Neuron (in vitro differentiated cells): ENCODE data around the gene LGR6.
"Not testable (repeated sequence)": the region's sequence is repeated elsewhere in the genome, so short reads cannot be mapped to it uniquely, and the experiment has no call there.

Experiments used
- H2AFZ ChIP-seq: one replicate; pipeline ENCODE4 v1.6.1; 2013; ENCODE audit warnings: low read depth, mild to moderate bottlenecking, inconsistent platforms, low read length, moderate library complexity
- H3K27me3 ChIP-seq: one replicate; pipeline ENCODE4 v1.6.1; 2013; ENCODE audit warnings: low read length; ENCODE audit not compliant: insufficient read depth
- H3K36me3 ChIP-seq: one replicate; pipeline ENCODE4 v1.6.1; 2013; ENCODE audit warnings: low read length; ENCODE audit not compliant: insufficient read depth
- H3K4me1 ChIP-seq: one replicate; pipeline ENCODE4 v1.6.1; 2013; ENCODE audit warnings: low read length; ENCODE audit not compliant: insufficient read depth
- H3K4me3 ChIP-seq: 2 replicates; pipeline ENCODE4 v1.5.1; 2013; ENCODE audit warnings: mild to moderate bottlenecking, low read length, moderate library complexity
- H3K9me3 ChIP-seq: one replicate; pipeline ENCODE4 v1.6.1; 2013; ENCODE audit warnings: low read length

The LGR6 gene

DNA sequence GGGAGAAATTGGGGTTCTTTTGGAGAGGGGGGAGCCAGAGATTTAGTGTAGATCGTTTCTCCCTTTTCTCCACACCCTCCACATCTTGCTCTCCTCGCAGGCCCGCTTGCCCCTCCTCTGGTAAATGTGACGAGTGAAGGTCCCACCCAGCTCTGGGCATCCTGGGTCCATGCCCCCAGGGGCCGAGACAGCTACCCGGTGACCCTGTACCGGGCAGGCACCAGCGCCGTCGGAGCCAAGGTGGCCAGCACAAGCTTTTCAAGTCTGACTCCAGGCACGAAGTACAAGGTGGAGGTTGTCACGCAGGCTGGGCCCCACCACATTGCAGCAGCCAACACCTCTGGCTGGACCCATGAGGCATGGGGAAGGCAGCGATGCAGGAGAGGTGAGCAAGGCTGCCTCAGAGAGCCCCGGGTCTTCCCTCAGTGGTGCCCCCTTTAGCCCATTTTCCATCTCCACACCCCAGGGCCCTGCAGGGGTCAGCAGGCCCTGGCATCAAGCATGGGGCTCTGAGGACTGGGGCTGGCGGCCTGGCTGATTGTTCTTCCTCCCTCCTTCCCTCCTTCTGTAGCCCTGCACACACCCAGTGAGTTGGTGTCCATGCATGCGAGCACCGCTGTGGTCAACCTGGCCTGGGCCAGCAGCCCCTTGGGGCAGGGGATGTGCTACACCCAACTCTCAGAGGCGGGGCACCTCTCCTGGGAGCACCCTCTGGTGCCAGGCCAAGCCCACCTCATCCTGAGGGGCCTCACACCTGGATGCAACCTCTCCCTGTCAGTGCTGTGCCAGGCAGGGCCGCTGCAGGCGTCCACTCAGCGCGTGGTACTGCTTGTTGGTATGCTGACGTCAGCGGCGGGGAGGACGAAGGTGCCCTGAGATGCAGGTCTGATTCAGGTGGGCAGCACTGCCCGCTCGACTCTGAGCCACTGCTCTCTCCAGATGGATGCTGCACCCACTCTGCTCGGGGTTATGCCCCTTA lies 16.4 kb upstream of the LGR6 start:
- no peak overlapping the region for H2AFZ ChIP-seq
- no peaks in the 10 kb centered on the region for H3K9me3 ChIP-seq
- H3K27me3 ChIP-seq: peaks cover 38% of the 10 kb centered on the region
- H3K4me1 ChIP-seq: no peaks in the 10 kb centered on the region
- H3K36me3 ChIP-seq: no peaks in the 10 kb centered on the region
- no peak overlapping the region for H3K4me3 ChIP-seq

GRCh38 chr1:202179828-202180750 lies 13.5 kb upstream of the LGR6 start:
- Histone ChIP-seq H3K36me3 (no peaks in the 10 kb centered on the region), H3K4me3 (no peak overlapping the region), H2AFZ (no peak overlapping the region), H3K27me3 (peaks cover 44% of the 10 kb centered on the region), H3K9me3 (no peaks in the 10 kb centered on the region), H3K4me1 (no peaks in the 10 kb centered on the region)

DNA sequence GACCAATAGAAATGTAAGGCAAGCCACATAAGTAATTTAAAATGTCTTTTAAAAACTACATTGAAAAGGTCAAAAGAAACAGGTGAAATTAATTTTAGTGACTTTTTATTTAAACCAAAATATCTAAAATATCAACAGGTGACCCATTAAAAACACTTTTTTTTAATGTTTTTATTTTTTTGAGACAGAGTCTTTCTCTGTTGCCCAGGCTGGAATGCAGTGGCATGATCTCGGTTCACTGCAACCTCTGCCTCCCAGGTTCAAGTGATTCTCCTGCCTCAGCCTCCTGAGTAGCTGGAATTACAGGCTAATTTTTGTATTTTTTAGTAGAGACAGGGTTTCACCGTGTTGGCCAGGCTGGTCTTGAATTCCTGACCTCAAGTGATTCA lies 12.9 kb upstream of the LGR6 start:
- H3K4me3 ChIP-seq, H3K36me3 ChIP-seq, H2AFZ ChIP-seq, H3K9me3 ChIP-seq, H3K4me1 ChIP-seq: not testable (repeated sequence)
- H3K27me3 ChIP-seq: peaks cover 44% of the 10 kb centered on the region

DNA sequence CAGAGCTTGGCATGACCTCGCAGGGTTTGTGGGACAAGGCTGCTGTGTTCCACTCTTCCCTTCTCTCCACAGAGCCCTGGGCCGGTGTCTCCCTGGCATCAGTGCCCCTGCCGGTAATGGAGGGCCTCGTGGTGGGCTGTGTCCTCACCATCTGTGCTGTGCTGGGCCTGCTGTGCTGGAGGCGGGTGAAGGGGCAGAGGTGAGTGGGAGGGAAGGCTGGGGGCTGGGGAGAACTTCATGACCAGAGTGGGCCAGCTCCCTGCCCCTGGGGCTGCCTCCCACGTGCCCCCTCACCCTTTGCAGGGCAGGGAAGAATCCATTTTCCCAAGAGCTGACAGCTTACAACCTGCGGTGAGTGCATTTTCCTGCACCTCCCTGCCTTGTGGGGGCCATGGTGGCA lies 12.0 kb upstream of the LGR6 start:
- Histone ChIP-seq H3K9me3 (no peaks in the 10 kb centered on the region), H3K27me3 (peaks cover 44% of the 10 kb centered on the region), H3K36me3 (no peaks in the 10 kb centered on the region), H3K4me1 (no peaks in the 10 kb centered on the region), H2AFZ (no peak overlapping the region), H3K4me3 (no peak overlapping the region)

- Histone ChIP-seq H3K4me3 (no peak overlapping the region), H2AFZ (no peak overlapping the region), H3K9me3 (no peaks in the 10 kb centered on the region), H3K4me1 (no peaks in the 10 kb centered on the region), H3K27me3 (peaks cover 43% of the 10 kb centered on the region), H3K36me3 (no peaks in the 10 kb centered on the region)
Measured at GRCh38 chr1:202182040-202182877, 11.3 kb upstream of the LGR6 start.

DNA sequence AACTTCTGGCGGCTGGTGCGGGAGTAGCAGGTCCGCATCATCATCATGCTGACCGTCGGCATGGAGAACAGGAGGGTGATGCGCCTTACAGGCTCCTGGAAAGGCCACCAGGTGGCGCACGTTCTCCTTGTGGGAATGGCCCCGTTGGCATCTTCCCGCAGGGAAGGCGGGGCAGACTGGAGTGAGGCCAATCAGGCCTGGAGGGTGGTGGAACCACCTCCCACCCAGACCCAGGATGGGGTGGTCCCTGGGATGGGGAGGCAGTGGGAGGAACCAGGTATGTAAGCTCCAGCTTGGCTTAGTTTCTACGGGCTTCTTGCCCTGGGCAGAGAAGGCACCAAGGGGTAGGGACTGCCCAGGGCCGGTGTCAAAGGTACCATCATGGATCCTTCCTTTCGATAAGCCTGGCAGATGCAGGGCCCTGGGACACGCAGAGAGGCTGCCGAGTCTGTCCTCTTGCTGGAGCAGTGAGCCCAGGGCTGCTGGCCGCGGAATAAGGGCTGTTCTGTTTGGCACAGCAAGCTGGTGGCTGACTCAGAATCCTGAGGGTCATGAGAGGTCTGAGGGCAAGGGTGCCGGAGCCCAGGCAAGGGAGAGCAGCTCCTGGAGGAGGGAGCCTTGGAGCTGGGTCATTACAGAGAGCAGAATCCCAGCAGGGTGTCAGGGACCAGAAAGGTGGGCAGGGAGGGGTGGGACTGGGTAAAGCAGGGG lies 8.7 kb upstream of the LGR6 start:
- Histone ChIP-seq H3K36me3 (no peaks in the 10 kb centered on the region), H3K9me3 (no peaks in the 10 kb centered on the region), H3K4me3 (no peak overlapping the region), H3K4me1 (no peaks in the 10 kb centered on the region), H3K27me3 (peaks cover 31% of the 10 kb centered on the region), H2AFZ (no peak overlapping the region)

GRCh38 chr1:202186327-202186726 lies 7.3 kb upstream of the LGR6 start:
- H3K4me3 ChIP-seq: no peak overlapping the region
- H3K27me3 ChIP-seq: peaks cover 25% of the 10 kb centered on the region
- no peak overlapping the region for H2AFZ ChIP-seq
- H3K4me1 ChIP-seq: no peaks in the 10 kb centered on the region
- H3K9me3 ChIP-seq: no peaks in the 10 kb centered on the region
- H3K36me3 ChIP-seq: no peaks in the 10 kb centered on the region

GRCh38 chr1:202187041-202187671 lies 6.4 kb upstream of the LGR6 start:
- Histone ChIP-seq H3K9me3 (no peaks in the 10 kb centered on the region), H3K4me1 (no peaks in the 10 kb centered on the region)

GRCh38 chr1:202187697-202188407 lies 5.7 kb upstream of the LGR6 start:
- no peaks in the 10 kb centered on the region for H3K9me3 ChIP-seq
- no peaks in the 10 kb centered on the region for H3K4me1 ChIP-seq
- no peak overlapping the region for H2AFZ ChIP-seq
- H3K27me3 ChIP-seq: peaks cover 16% of the 10 kb centered on the region
- H3K4me3 ChIP-seq: no peak overlapping the region
- H3K36me3 ChIP-seq: no peaks in the 10 kb centered on the region

More at GRCh38 chr1:202187041-202187671, 6.4 kb upstream of the LGR6 start:
- Histone ChIP-seq H3K27me3 (peaks cover 17% of the 10 kb centered on the region), H2AFZ (no peak overlapping the region), H3K4me3 (no peak overlapping the region), H3K36me3 (no peaks in the 10 kb centered on the region)

DNA sequence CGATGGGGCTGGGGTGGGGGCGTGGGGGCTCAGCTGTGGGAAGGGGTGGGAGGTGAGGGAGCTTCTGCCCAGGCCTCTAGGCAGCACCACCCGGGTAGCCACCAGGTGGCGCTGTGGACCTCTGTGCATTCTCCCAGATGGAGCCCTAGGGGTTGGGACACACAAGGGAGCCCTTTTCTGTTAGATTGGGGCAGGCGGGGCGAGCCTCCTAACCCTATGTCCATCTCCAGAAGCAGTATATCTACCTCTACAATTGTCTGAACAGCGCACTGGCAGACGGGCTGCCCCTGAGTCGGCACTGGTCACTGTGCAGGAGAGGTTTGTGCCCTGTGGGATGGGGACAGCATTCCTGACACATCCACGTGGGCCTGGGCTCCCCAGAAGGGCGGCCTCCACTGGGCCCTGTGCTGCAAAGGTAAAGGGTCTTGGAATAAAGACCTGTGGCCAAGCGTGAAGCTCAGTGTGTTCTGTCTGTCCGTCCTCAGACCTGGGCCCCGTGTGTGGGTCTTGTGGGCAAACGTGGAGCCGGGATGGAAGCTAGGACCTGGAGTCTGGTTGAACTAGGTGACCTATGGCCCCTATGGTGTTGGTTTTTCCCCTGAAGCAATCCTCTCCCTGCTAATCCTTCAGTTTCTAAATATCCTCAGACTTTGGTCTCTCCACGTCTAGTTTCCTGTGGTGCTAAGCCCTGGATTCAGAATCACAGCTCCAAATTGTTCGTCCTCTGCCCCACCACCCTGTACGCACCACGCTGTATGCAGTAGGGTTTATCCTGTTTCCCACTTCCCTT lies 4.4 kb upstream of the LGR6 start:
- Histone ChIP-seq H3K4me3 (no peak overlapping the region), H3K9me3 (no peaks in the 10 kb centered on the region), H3K4me1 (no peaks in the 10 kb centered on the region), H3K27me3 (peaks cover 28% of the 10 kb centered on the region), H2AFZ (no peak overlapping the region), H3K36me3 (no peaks in the 10 kb centered on the region)
